ENCODE results near the gene AFTPH.

GRCh38 chr2:64605026-64605471 is 80.9 kb downstream of the AFTPH start:
- TF ChIP-seq REST (IDR thresholded peaks at IDR 0.05; ENCODE audit: insufficient read depth in 1 of 2, low read depth in 2 of 2, low read length in 1 of 2) (no peak), TCF7L2 (IDR thresholded peaks at IDR 0.05; ENCODE audit: low read depth, low read length) (no peak), POLR2AphosphoS5 (IDR thresholded peaks at IDR 0.05; ENCODE audit: low read depth, low read length) (no peak)
- TF ChIP-seq, protein P1, sequence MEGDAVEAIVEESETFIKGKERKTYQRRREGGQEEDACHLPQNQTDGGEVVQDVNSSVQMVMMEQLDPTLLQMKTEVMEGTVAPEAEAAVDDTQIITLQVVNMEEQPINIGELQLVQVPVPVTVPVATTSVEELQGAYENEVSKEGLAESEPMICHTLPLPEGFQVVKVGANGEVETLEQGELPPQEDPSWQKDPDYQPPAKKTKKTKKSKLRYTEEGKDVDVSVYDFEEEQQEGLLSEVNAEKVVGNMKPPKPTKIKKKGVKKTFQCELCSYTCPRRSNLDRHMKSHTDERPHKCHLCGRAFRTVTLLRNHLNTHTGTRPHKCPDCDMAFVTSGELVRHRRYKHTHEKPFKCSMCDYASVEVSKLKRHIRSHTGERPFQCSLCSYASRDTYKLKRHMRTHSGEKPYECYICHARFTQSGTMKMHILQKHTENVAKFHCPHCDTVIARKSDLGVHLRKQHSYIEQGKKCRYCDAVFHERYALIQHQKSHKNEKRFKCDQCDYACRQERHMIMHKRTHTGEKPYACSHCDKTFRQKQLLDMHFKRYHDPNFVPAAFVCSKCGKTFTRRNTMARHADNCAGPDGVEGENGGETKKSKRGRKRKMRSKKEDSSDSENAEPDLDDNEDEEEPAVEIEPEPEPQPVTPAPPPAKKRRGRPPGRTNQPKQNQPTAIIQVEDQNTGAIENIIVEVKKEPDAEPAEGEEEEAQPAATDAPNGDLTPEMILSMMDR (IDR thresholded peaks at IDR 0.05), result no peak
